Stimulated activated CD8-positive, alpha-beta memory T cell treated with anti-CD3 and anti-CD28 coated beads, Interleukin-7, amount 100 ng/mL, for 48 hours (primary cell): Measurements from ENCODE around the gene SUSD5.
"Not testable (repeated sequence)": the region's sequence is repeated elsewhere in the genome, so short reads cannot be mapped to it uniquely, and the experiment has no call there.

Experiments
- DNase-seq, 2 donors: peaks; one replicate each; pipeline ENCODE4 v3.0.0-alpha.2; 2020; ENCODE audit warnings: low read depth in 1 of 2; ENCODE audit errors: extremely low read depth in 1 of 2

The SUSD5 gene

GRCh38 chr3:33153782-33154181 lies 64.8 kb downstream of the SUSD5 start:
- DNase-seq, result no peak

GRCh38 chr3:33152363-33153360 lies 65.9 kb downstream of the SUSD5 start:
- DNase-seq, result no peak

GRCh38 chr3:33149342-33149741 lies 69.3 kb downstream of the SUSD5 start:
- DNase-seq, result no peak

GRCh38 chr3:33146791-33147445 lies 71.7 kb downstream of the SUSD5 start:
- no peak for DNase-seq

- no peak for DNase-seq
These were observed 72.6 kb downstream of the SUSD5 start for GRCh38 chr3:33145901-33146580.

- DNase-seq, result no peak
These were observed 73.2 kb downstream of the SUSD5 start for GRCh38 chr3:33145221-33145900.

- peak in 1 of 2 donors; percentile 11 for DNase-seq
These were observed 74.2 kb downstream of the SUSD5 start for GRCh38 chr3:33144433-33144832.

- no peak for DNase-seq
These were observed 77.6 kb downstream of the SUSD5 start for GRCh38 chr3:33141006-33141405.

GRCh38 chr3:33139996-33140395 lies 78.6 kb downstream of the SUSD5 start:
- no peak for DNase-seq

GRCh38 chr3:33139006-33139623 lies 79.5 kb downstream of the SUSD5 start:
- DNase-seq, result not testable (repeated sequence)

GRCh38 chr3:33137691-33138090 lies 80.9 kb downstream of the SUSD5 start:
- DNase-seq, result no peak

- DNase-seq, result no peak
These were observed 84.5 kb downstream of the SUSD5 start for GRCh38 chr3:33134026-33134625.

- no peak for DNase-seq
These were observed 86.6 kb downstream of the SUSD5 start for GRCh38 chr3:33132019-33132360.

- DNase-seq, result no peak
These were observed 87.1 kb downstream of the SUSD5 start for GRCh38 chr3:33131331-33132018.

- no peak for DNase-seq
These were observed 88.5 kb downstream of the SUSD5 start for GRCh38 chr3:33130144-33130543.

- no peak for DNase-seq
These were observed 89.9 kb downstream of the SUSD5 start for GRCh38 chr3:33128706-33129105.

GRCh38 chr3:33125840-33126239 lies 92.8 kb downstream of the SUSD5 start:
- no peak for DNase-seq

- no peak for DNase-seq
These were observed 94.0 kb downstream of the SUSD5 start for GRCh38 chr3:33124638-33125037.

GRCh38 chr3:33122991-33123390 lies 95.6 kb downstream of the SUSD5 start:
- no peak for DNase-seq

- DNase-seq, result no peak
These were observed 98.7 kb downstream of the SUSD5 start for GRCh38 chr3:33119891-33120290.
